Lung microvascular endothelial cell (primary cell): ENCODE measurements around the gene MKS1. TPM values are rescaled to one million over a fixed set of nuclear protein-coding genes. Genes with fewer than 3 reads are reported as not detected.

Experiments used
- DNase-seq, 2 donors: peaks; one replicate each; pipeline versions ENCODE4 v3.0.0 to v3.0.0-alpha.2; 2010; ENCODE audit warnings: low read depth in 2 of 2
- total RNA-seq: library from RNA; depleted of rRNA; stranded (reverse); fragments of >200 nt; gene quantifications from 2 replicates; pipeline ENCODE4 v1.2.1, GENCODE V29; 2014

MKS1 gene
- total RNA-seq, 1 donor from 2014 or later, result 8.1 TPM

DNA sequence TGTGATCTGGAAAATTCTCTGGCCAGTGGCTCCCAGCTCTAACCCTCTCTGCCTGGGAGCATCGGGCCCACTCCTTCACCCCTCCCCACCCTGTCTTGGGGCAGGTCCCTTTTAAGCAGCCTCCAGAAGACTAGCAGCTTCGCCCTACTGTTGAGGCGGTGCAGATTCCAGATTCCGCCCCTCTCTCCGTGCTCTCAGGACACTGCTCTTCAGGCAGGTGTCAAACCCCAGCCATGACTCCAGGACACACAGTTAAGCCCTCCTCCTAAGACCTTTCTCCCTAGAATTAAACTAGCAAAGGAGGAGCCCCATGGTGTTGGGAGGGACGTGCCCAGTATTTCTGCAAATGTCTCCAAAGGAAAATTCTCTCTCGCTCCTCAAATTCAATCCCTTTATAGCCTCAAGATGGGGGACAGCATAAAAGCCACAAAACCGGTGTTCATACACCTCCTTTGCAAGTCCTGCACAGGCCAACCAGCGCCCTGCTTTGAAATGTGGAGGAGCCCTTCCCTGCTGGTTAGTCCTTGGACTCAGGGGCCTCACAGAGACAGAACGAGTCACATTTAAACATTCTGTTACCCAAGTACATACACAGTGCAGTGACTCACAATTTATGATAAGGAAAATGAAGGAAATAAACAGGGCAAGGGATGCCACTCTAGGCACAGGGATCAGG is 26.5 kb upstream of the MKS1 start:
- no peak for DNase-seq

DNA sequence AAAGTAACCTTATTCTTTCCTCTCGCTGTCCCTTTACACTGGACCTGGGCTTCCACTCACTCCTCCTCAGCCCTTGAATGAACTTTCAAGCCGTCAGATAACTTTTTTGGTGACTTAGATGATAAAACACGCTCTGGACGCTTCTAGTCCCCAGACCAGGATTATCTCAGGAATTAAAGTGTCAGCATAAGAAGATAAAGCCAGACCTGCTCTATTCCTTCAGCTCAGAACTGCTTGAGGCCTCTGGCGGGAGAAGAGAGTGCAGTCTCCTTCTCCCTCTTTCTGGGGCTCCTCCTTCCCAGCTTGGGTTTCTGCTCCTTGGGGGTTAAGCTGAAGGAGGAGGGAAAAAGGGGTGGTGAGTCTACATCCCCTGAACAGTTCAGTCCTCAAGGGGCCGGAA is 25.9 kb upstream of the MKS1 start:
- no peak for DNase-seq

DNA sequence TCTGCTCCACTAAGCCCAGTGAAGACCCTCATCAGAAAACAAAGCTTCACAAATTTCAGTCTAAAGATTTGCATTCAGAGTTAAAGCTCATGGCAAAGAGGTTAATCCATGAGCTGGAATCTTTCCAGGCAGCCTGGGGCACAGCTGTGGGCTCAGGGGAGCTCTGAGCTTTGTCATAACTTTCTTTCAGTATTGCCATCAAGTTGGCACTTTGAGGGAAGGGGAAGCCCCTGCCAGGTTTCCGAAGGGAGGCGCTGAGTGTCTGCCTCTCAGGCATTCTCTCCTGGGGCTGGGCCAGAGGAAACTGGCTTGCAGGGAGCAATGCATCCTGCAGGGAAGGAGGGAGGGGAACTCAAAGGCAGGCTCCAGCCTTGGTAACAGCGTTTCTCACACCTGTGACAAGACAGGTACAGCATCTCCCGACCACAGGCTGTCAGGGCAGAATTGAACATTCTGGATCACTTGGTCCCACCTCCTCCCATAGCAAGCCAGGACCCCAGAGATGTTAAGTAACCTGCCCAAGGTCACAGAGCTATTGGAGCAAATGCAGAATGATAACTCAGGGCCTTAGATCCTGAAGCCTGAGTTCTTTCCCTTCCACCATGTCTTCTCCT is 23.2 kb upstream of the MKS1 start:
- no peak for DNase-seq

DNA sequence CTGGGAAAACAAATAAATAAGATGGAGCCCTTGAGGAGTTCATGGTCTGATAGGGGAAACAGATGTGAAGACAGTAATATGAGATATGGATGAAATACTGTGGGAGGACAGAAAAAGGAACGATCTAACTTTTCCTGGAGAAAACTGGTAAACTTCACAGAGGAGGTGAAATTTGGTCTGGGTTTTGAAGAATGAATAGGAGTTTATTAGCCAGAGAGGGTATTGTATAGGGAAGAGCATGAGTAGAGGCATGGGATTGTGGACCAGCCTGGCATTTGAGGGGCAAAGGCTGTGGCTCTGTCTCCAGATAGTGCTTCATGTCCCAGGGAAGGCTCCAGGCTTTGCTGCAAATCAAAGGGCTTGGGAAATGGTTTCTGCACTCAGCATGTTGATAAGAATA is 20.9 kb upstream of the MKS1 start:
- DNase-seq, result no peak

DNA sequence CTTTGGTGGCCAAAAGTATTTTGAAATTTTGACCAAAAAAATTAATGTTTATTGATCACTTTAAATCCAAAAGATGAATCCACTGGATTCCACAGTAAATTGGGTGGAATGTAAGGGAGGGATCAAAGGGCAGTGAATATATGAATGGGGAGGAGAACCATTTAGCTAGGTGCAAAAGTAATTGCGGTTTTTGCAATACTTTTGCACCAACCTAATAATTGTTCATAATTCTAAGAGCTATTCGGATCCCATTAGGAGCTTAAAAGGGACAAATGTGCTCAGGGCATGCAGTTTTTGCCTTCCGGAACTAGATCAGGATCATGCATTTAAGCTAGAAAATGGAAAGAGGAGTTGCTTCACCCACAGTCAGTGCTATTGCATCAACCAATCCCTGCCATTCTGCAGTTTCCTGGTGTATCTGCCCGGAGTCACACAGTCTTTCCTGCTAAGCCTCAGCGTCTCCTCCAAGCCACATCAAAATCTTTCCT is 19.1 kb upstream of the MKS1 start, which contains the start of gene LPO:
TSS of gene LPO (plus strand) at position 438 of the 488 bp plus-strand sequence. CDS start 4,396 bp downstream, outside the sequence.
- no peak for DNase-seq

DNA sequence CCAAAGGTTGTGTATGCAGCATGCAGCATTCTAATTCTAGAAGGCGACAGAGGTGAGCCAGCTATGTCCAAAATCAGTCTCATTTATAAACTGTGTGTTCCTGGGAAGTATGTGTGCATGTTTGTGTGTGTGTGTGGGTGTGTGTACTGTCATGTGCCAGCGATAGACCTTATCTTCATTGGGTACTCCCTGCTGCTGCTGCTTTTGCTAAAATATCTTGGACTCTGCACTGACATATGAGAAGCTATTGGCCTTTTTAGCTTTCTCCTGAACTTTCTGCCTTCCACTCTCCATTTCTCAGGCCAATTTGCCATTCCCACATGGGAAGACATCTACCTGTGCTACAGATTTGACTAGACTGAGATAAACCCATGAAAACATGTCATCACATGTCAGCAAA is 17.3 kb upstream of the MKS1 start:
- DNase-seq, result no peak

DNA sequence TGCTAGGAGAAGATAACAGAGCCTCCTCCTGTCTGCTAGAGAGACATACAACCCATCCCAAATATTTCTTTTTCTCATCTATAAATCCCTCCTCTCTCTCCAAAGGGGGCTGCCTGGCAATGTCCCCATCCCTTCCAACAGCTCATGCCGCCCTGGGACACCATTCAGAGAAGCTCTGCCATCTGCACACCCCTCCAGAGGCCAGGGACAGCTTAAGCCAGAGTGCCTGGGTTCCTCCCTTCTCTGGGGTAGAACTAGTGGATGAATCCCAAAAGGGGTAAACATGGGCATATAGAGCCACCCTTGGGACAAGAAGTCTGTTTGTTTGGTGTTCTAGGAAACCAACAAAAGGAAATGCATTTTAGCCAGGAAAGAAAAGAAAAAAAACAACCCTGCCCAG is 16.8 kb upstream of the MKS1 start:
- DNase-seq, result no peak

DNA sequence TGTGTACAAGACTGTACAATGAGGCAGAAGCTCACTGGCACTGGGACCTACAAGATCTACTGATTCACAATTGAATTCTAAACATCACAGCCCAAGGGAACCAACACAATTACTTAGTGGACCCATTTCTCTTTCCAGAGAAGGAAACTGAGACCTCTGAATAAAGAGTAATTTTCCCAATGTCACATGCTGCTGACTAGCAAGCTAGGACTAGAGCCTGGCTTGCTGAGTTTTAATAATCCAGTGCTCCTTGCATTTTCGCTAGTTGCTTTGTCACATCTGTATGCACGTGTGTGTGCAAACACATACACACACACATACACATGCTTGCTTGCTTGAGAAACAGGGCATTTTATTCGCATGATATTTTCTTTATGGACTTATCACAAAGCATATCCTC is 15.5 kb upstream of the MKS1 start:
- DNase-seq, result no peak

DNA sequence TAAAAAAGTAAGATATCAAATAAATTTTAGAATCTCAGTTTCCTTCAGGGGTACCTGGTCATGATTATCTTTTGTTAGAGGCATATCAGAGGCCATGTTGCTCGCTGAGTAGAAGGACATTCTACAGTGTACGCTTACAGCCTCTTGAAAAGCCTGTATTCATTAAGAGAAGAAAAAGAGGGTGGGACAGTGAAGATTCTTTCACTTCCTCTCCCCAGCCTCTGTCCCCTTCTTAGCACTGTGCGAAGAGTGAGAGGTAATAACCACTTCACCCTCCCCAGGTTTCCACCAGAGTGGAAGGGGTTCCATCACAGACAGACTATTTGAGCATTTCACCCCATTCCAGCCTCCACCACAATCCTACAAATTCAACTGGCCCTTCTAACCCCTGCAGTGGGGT is 14.5 kb upstream of the MKS1 start:
- DNase-seq, result no peak

DNA sequence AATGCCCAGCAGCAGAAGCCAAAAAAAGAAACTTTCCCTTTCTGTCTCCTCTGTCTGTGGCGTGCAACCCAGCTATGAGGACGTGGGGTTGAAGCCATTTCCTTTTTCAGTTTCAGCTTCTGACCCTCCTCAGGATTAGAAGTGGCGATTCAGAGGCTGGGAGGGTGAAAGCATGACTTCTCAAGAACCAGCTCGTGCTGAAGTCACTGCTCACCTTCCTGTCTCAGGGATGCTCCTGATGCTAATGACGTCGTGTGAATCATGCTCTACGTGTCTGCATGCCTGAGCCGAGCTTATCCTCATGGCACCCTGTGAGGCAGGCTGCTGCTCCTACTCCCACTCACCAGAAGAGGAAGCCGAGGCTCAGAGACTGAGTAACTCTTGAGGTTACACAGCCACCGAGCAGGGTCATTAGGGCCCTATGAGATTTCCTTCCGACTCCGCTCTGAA is 13.7 kb upstream of the MKS1 start:
- peak in 1 of 2 donors; percentile 38 for DNase-seq

DNA sequence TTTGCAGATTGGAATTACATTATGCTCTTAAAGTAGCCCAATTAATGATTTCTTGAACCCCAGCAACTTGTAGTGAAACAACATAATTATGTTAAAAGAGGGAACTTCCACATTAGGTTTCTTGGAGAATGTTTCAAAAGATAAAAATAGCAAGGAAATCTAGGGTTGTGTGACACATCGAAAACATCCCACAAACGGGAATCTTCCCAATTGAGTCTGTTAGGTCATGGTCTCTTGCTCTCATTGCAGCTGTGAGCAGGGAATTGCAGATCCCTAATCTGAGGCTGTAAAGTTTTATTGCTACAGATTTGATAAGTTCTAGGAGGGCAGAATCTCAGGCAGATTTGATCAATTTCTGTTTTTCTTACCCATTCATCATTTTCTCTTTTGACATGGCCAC is 12.6 kb upstream of the MKS1 start:
- no peak for DNase-seq

DNA sequence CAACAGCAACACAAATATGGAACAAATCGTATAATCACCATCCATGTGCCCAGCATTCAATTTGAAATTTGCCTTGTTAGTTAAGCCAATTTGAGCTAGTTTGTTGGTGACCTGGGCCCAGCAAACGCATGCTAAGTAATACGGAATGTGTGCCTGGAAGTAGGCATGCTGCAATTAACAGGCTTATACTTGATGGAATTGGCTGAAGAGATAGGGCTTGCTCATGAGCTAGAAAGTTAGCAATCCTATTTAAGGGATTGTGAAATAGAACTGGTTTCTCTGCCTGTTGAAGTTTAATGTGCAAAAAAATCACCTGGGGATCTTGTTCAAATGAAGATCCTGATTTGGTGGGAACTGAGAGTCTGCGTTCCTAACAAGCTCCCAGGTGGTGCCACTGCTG is 10.8 kb upstream of the MKS1 start:
- DNase-seq, result no peak

DNA sequence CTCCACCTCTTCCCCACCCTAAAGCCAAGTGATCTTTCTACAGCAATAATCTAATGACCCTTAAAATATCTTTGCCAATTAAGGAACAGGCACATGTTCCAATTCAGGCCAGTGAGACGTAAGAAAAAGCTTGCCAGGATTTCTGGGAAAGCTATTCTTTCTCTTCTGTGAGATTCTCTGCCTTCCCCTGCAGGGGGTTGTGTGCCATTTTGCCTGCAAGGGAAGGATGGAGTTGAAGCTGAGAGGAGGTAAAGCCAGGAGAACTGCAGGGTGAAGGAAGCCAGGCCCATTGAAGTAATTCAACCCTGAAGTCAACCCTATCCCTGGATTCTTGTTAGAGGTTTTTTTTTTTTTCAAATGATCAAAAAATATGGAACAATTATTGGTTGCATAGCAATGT is 10.3 kb upstream of the MKS1 start:
- no peak for DNase-seq

DNA sequence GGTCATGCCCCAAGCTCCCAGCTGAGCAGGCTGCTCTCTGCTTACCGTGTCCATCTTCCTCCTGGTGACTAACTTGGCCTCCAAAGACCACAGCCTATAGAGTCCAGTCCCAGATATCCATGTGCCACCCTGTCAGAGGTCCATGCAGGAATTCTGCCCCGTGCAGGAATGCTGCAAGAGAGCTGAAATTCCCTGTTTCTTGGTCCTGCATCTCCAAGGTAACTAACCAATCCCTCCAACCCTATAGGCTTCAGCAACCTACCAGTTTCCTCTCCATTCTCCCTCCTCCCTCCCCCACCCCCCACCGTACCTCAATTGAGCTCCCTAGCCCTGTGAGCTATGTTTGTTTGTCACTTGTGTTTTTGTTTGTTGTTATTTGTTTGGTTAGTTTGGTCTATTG is 9.6 kb upstream of the MKS1 start:
- no peak for DNase-seq

DNA sequence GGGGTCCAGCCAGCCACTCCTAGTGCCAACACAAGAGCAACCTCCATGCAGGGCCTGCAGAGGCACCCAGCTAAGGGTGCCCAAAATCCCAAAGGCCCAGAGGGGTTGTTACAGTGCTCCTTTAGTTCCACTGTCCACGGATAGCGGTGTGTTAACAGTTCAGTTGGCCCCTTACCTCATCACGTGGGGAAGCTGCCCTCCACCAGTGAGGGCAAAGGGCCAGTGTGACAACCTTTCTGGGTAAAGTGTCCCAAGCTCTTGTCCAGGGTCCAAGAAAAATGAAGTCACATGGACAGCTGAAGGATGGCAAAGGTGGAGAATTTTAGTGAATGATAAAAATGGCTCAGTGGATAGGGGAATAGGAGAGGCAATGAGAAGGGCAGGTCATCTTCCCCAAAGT is 8.7 kb upstream of the MKS1 start:
- no peak for DNase-seq

DNA sequence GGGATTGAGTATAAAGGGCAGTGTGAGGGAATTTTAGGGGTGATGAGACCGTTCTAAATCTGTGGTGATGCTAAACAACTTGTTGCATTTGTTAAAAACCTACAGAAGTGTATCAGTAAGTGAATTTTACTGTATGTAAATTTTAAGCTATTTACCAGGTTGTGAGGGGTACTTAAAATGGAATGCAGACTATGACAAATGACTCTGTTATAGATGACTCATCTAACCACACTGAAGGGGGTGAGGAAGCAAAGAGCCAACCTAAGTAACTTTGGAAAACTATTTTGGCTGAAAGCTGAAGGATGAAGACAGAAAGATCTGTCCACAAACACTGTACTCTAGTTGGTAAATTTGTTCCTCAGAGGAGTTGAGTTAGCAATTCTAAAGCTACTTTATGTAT is 5.3 kb upstream of the MKS1 start:
- DNase-seq, result peak in 1 of 2 donors; percentile 22

DNA sequence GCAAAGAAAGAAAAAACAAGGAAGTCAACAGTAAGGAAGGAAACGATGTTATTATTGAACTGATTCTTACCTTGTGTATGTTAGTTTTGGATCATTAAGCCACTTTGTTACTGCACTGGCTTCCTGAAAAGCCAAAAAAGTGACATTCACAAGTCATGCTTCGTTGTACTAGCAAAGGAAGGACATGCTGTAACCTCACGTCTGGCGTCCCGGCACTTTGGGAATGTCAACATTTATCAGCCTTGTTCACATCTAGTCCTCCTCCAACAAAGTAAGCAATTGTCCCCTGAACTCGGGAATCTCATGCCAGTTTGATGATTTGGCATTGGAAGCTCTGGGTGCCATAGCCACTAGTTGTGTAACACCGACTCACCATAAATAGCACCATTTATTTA is 731 bp upstream of the MKS1 start:
- DNase-seq, result peak in 1 of 2 donors; percentile 54

DNA sequence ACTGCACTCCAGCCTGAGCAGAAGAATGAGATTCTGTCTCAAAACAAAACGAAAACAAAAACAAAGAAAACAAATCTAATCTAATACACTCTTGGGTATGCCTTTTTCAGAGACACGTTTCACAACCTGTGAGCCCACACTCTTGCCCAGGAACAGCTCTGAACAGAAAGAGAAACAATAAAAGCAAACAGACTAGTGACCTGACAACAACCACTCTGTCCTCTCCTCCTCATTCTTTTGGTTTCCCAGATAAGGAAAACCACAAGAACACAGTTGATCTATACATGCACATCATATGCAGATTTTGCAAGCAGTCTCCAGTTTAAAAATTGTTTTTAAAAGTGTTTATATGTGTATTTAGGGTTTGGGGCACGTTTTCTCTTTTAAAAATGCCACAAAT is 1.3 kb downstream of the MKS1 start:
- DNase-seq, result no peak

DNA sequence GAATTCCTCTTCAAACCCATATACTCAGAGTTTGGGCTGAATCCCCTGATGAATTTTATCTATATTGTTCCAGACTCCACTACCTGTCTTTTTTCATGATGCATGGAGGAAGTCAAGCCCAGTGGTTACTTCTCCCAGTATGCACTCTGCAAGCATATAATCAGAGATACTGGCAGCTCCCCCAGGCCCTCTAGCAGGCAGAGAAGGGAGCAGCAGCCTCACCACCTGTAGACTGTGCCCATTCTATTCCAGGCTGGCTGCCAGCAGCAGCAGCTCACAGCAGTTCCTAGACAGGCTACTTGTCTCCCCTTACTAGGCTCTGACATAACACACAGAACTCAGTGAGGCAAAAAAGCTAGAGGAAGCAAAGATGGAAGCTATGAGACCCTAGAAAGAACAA is 3.4 kb downstream of the MKS1 start:
- DNase-seq, result no peak

DNA sequence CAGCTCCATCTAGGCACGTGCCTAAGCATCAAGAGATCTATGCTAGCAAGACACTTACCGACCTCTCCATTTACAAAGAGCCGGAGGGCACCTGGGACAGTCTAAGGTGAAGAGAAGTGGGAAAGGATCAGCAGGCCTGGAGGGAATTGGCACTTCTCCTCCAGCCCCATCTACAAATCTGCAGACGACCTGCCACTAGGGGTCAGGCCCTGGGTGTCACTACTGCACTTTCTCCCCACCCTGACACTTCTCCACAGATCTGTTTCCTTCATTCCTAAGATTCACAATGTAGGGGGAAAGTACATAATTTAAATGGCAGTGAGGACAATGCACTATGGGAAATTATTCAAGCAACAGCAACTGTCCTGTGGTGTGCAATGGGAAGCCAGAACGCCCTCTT is 8.1 kb downstream of the MKS1 start:
- no peak for DNase-seq

DNA sequence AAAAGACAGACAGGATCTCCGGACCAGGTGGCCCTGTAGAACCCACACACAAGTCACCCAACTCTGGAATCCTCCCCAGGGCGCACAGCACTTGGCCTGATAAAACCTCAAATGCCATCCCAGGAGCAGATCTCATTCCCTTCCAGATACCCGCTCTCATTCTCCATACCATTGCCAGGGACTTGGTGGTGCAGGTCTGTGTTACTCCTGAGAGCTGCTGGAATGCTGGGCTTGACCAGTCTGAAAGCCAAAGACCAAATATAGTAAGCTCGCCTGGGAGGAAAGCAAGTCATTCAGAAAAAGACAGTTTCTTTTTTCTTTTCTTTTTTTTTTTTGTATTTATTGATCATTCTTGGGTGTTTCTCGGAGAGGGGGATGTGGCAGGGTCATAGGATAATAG is 10.7 kb downstream of the MKS1 start:
- no peak for DNase-seq

DNA sequence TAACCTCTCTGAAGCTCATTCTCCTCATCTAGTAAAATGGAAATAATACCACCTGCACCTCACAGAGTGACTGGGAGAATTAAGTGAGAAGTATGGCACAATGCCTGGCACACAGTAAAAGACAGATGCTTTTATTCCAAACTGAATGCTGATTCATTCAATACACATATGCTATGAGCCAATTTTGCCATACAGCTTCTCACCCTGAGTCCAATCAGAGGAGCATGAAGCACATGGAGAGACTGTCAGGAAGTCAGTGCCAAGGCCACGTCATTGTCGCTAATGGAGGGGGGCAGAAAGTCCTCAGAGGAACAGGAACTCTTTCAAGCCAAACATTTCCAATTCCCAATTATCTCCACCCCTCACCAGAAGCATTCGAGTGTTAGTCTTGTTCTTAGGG is 11.6 kb downstream of the MKS1 start:
- no peak for DNase-seq

DNA sequence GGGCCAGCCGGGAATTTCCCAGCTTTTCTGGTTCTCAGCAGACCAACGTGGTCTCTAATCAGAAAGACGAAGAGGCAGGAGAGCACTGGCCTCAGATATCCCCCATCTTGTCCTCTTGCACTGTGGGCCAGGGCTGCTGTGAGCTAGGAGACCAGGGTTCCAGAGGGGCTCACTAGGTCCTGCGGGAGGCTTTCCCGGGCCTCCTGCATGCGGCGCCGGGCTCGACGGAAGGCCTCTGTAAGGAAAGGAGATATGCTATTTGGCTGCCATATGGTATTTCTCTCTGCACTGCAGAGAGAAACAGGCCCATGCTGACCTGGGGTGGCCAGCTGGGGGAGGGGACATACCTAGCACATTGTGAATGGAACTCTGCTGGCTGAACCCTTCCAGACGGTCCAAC is 13.1 kb downstream of the MKS1 start:
- no peak for DNase-seq
